PFSK-1 (cell line): ENCODE results near the gene KCNQ1.

ENCODE experiments used
- SIN3A ChIP-seq: IDR thresholded peaks from 2 replicates; pipeline ENCODE4 v1.6.1; 2012; ENCODE audit warnings: mild to moderate bottlenecking, low read length, moderate library complexity, borderline replicate concordance; ENCODE audit not compliant: insufficient read depth
- TAF1 ChIP-seq: IDR thresholded peaks from 2 replicates; pipeline ENCODE4 v1.6.1; 2012; ENCODE audit warnings: low read length, control low read depth, borderline replicate concordance; ENCODE audit not compliant: insufficient read depth

DNA sequence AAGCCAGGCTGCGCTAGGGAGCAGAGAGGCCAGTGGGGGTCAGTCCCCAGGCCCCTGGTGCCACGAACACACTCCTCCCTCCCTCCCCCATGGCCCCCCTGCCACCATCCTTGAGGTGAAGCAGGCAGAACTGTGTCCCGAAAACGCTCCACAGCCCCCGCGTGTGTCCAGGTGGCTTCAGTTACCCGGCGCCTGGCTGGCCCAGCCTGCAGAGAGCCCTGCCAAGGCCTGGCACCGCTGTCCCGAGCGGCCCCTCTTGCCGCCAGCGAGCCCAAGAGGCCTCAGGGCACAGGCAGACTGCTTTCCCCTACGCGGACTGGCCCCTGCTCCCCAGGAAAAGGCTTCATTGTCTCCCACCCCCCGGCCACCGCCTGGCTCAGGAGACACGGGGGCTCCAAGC lies 413.1 kb downstream of the KCNQ1 start:
- TF ChIP-seq SIN3A (no peak), TAF1 (no peak)
